Spleen (tissue), 11 donors: Measurements from ENCODE around the gene HAS3. TPM values are rescaled to one million over a fixed set of nuclear protein-coding genes. Genes with fewer than 3 reads are reported as not detected.

Source experiments
- DNase-seq: peaks from one replicate; pipeline ENCODE4 v3.0.0-alpha.2; 2020
- H3K27ac ChIP-seq, 8 donors: fragments of 200-600 bp; sonication (generic) in 7 of 8; 1 replicate in 4 of 8; 2 replicates in 4 of 8; pipeline versions ENCODE4 v1.5.0 to v1.8.0; 2016 to 2021; ENCODE audit warnings: inconsistent platforms in 4 of 8, mild to moderate bottlenecking in 4 of 8, moderate library complexity in 1 of 8
- H3K27me3 ChIP-seq, 7 donors: fragments of 200-600 bp; sonication (generic) in 6 of 7; replicated peaks in 1 of 7; 1 replicate in 4 of 7; 2 replicates in 3 of 7; pipeline versions ENCODE4 v1.5.0 to v1.8.0; 2016 to 2021; ENCODE audit warnings: inconsistent platforms in 3 of 7, mild to moderate bottlenecking in 1 of 7
- H3K36me3 ChIP-seq, 6 donors: fragments of 200-600 bp; sonication (generic) in 5 of 6; 1 replicate in 4 of 6; 2 replicates in 2 of 6; pipeline versions ENCODE4 v1.5.0 to v1.8.0; 2016 to 2021; ENCODE audit warnings: inconsistent platforms in 2 of 6
- H3K4me1 ChIP-seq, 6 donors: fragments of 200-600 bp; sonication (generic) in 5 of 6; 1 replicate in 3 of 6; 2 replicates in 3 of 6; pipeline versions ENCODE4 v1.5.0 to v1.8.0; 2016 to 2021; ENCODE audit warnings: inconsistent platforms in 3 of 6
- H3K4me3 ChIP-seq, 8 donors: fragments of 200-600 bp; sonication (generic) in 7 of 8; 1 replicate in 4 of 8; 2 replicates in 4 of 8; pipeline versions ENCODE4 v1.5.0 to v1.8.0; 2016 to 2021; ENCODE audit warnings: inconsistent platforms in 4 of 8, mild to moderate bottlenecking in 4 of 8, moderate library complexity in 2 of 8
- H3K9me3 ChIP-seq, 8 donors: fragments of 200-600 bp; sonication (generic) in 7 of 8; 1 replicate in 4 of 8; 2 replicates in 4 of 8; pipeline versions ENCODE4 v1.5.0 to v1.8.0; 2016 to 2021; ENCODE audit warnings: inconsistent platforms in 4 of 8
- CTCF ChIP-seq, 11 experiments: fragments of 200-600 bp in 7 of 11; fragments of 450-650 bp in 4 of 11; sonication (generic) in 4 of 11; IDR thresholded peaks in 8 of 11; conservative IDR thresholded peaks in 3 of 11; 1 replicate in 7 of 11; 2 replicates in 4 of 11; pipeline versions ENCODE4 v1.4.0 to v1.8.0; 2016 to 2021; ENCODE audit warnings: antibody characterized with exemption in 11 of 11, inconsistent platforms in 4 of 11, mild to moderate bottlenecking in 1 of 11
- POLR2A ChIP-seq, 3 donors: fragments of 450-650 bp; IDR thresholded peaks; one replicate each; pipeline ENCODE4 v1.5.1; 2017; ENCODE audit warnings: antibody characterized with exemption in 3 of 3, mild to moderate bottlenecking in 1 of 3
- POLR2AphosphoS5 ChIP-seq, 3 donors: sonication (generic); formaldehyde crosslinking; IDR thresholded peaks; one replicate each; pipeline ENCODE4 v1.5.1; 2017; ENCODE audit warnings: antibody characterized with exemption in 3 of 3
- WGBS, 5 donors: extraction: QIAGEN DNeasy Blood & Tissue Kit in 3 of 5; methylation state at CpG; one replicate each; pipeline versions ENCODE4 v1.1.5 to v1.1.7; 2013 to 2018; 5-methylcytosine and 5-hydroxymethylcytosine counted together
- intact Hi-C: fragments of 100-400 bp; cut with DNase I; formaldehyde crosslinking; loops from one replicate; pipeline ENCODE4 v1.15.0; 2023; ENCODE audit warnings: low total_unique reads
- polyA plus RNA-seq, 3 donors: library from polyadenylated mRNA; stranded (reverse); fragments of 200-250 nt; gene quantifications; one replicate each; pipeline ENCODE4 v1.2.1, GENCODE V29; 2013
- total RNA-seq, 7 donors: library from RNA; depleted of rRNA in 3 of 7; stranded (reverse); fragments of >200 nt in 3 of 7; fragmentation: NEBNext Ultra II Directional in 4 of 7; extraction: Animal tissue kit (Norgen Biotek cat#: 25700) in 4 of 7; gene quantifications; one replicate each; pipeline versions ENCODE4 v1.1.0 to v1.2.1, GENCODE V29; 2016 to 2021
- donor health status: healthy with polysubstance abuse.
- donor health status: DM: no; HTN: no; CAD: no; lungs with moderate emphysema.
- donor health status: DM: no; HTN: no; CAD: no.
- donor health status: Bipolar disorder and iron deficiency.
- donor health status: healthy.
- donor health status: DM: no; HTN: no; CAD: no.
- donor health status: DM: yes; HTN: yes; CAD: no.

Gene HAS3
- total and polyA plus RNA-seq, 10 donors, result 0.51 to 2.0 (median 0.73) TPM

GRCh38 chr16:69127966-69128510, 22.6 kb downstream of the HAS3 start:
- no peak for TF ChIP-seq CTCF (IDR thresholded peaks at IDR 0.05 in 8 of 11, conservative IDR thresholded peaks at IDR 0.05 in 3 of 11)
- TF ChIP-seq POLR2A (IDR thresholded peaks at IDR 0.05), result no peak
- TF ChIP-seq POLR2AphosphoS5 (IDR thresholded peaks at IDR 0.05), result no peak
- 87 to 92% (median 91%) methylated on average over 12 of the region's 12 CpGs for whole genome bisulfite sequencing, 5 donors
- intact Hi-C loops, result loop anchor here (10.0 kb wide), 1 partner anchor 423 kb away; no protein-coding TSS in a partner anchor
- Histone ChIP-seq H3K9me3 (no peaks in the 10 kb centered on the region), H3K4me1 (peaks cover 26 to 92% (median 43%) of the 10 kb centered on the region in 6 donors), H3K27ac (no peak overlapping the region), H3K4me3 (no peak overlapping the region), H3K27me3 (no peaks in the 10 kb centered on the region), H3K36me3 (peaks cover 0 to 35% (median 6%) of the 10 kb centered on the region in 6 donors)
- no peak for DNase-seq

GRCh38 chr16:69130461-69130860, 25.0 kb downstream of the HAS3 start:
- H3K9me3 ChIP-seq, result no peaks in the 10 kb centered on the region
- no peak for DNase-seq
- H3K4me3 ChIP-seq, result peak overlapping the region in 2 of 8 donors; percentile 88 to 97
- 66 to 76% (median 69%) methylated on average over 6 of the region's 6 CpGs for WGBS, 5 donors
- intact Hi-C loops, result no loop called here
- peaks cover 35 to 92% (median 52%) of the 10 kb centered on the region in 6 donors for H3K4me1 ChIP-seq
- H3K36me3 ChIP-seq, result peaks cover 0 to 31% (median 6%) of the 10 kb centered on the region in 6 donors
- peak overlapping the region in 5 of 8 donors; percentile 93 to 98 (median 96) for H3K27ac ChIP-seq
- H3K27me3 ChIP-seq, result no peaks in the 10 kb centered on the region
- TF ChIP-seq POLR2AphosphoS5 (IDR thresholded peaks at IDR 0.05), result no peak
- TF ChIP-seq POLR2A (IDR thresholded peaks at IDR 0.05), result no peak
- no peak for TF ChIP-seq CTCF (IDR thresholded peaks at IDR 0.05 in 8 of 11, conservative IDR thresholded peaks at IDR 0.05 in 3 of 11)

GRCh38 chr16:69131167-69131838, 25.9 kb downstream of the HAS3 start:
- Histone ChIP-seq H3K27me3 (no peaks in the 10 kb centered on the region), H3K27ac (peak overlapping the region; percentile 81 to 98 (median 94)), H3K4me3 (peak overlapping the region; percentile 78 to 99 (median 90)), H3K36me3 (peaks cover 0 to 39% (median 6%) of the 10 kb centered on the region in 6 donors), H3K4me1 (peaks cover 35 to 89% (median 51%) of the 10 kb centered on the region in 6 donors), H3K9me3 (no peaks in the 10 kb centered on the region)
- peak; percentile 65 for DNase-seq
- intact Hi-C loops, result no loop called here
- TF ChIP-seq POLR2A (IDR thresholded peaks at IDR 0.05) (no peak), POLR2AphosphoS5 (IDR thresholded peaks at IDR 0.05) (no peak), CTCF (IDR thresholded peaks at IDR 0.05 in 8 of 11, conservative IDR thresholded peaks at IDR 0.05 in 3 of 11) (no peak)
- 1 to 2% (median 2%) methylated on average over 15 of the region's 15 CpGs for WGBS, 5 donors

- H3K27me3 ChIP-seq, result no peaks in the 10 kb centered on the region
- no peak for DNase-seq
- intact Hi-C loops, result no loop called here
- H3K9me3 ChIP-seq, result no peaks in the 10 kb centered on the region
- peaks cover 35 to 83% (median 51%) of the 10 kb centered on the region in 6 donors for H3K4me1 ChIP-seq
- WGBS, 5 donors, result 1 to 2% (median 1%) methylated on average over 40 to 53 of the region's 53 CpGs
- peaks cover 0 to 38% (median 7%) of the 10 kb centered on the region in 6 donors for H3K36me3 ChIP-seq
- no peak for TF ChIP-seq POLR2AphosphoS5 (IDR thresholded peaks at IDR 0.05)
- no peak for TF ChIP-seq CTCF (IDR thresholded peaks at IDR 0.05 in 8 of 11, conservative IDR thresholded peaks at IDR 0.05 in 3 of 11)
- no peak for TF ChIP-seq POLR2A (IDR thresholded peaks at IDR 0.05)
- peak overlapping the region; percentile 81 to 98 (median 94) for H3K27ac ChIP-seq
- H3K4me3 ChIP-seq, result peak overlapping the region; percentile 78 to 99 (median 90)
Observed at GRCh38 chr16:69131839-69132423, 26.5 kb downstream of the HAS3 start.
